ENCODE results near the gene PFN1.

DNA sequence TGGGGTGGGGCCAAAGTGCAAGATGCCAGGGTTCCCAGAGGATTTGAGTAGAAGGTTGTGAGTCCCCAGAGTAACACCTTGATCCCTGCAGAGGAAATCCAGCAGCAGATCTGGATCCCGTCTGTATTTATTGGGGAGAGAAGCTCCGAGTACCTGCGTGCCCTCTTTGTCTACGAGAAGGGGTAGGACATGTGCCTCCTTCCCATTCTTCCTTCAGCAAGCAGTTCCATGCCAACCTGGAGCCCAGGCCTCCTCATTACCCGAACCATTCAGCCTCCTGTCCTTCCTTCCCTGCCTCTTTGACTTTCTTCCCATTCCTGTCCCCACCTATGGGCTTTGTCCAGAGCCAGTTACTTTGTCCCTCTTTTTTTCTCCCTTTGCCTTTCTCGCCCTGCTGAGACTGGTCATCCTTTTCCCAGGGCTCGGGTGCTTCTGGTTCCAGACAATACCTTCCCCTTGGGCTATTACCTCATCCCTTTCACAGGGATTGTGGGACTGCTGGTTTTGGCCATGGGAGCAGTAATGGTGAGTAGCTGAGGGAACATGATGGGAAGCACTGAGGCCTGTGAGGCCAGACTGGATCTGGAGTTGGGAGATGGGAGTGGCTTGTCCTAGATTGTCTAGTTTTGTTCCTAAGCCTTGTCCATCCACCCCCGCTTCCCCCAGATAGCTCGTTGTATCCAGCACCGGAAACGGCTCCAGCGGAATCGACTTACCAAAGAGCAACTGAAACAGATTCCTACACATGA, 5.4 kb downstream of the PFN1 start:
- no peak for TF ChIP-seq EZH2 (IDR thresholded peaks at IDR 0.05; ENCODE audit: insufficient read depth, low read length)
- TF ChIP-seq, protein P1, sequence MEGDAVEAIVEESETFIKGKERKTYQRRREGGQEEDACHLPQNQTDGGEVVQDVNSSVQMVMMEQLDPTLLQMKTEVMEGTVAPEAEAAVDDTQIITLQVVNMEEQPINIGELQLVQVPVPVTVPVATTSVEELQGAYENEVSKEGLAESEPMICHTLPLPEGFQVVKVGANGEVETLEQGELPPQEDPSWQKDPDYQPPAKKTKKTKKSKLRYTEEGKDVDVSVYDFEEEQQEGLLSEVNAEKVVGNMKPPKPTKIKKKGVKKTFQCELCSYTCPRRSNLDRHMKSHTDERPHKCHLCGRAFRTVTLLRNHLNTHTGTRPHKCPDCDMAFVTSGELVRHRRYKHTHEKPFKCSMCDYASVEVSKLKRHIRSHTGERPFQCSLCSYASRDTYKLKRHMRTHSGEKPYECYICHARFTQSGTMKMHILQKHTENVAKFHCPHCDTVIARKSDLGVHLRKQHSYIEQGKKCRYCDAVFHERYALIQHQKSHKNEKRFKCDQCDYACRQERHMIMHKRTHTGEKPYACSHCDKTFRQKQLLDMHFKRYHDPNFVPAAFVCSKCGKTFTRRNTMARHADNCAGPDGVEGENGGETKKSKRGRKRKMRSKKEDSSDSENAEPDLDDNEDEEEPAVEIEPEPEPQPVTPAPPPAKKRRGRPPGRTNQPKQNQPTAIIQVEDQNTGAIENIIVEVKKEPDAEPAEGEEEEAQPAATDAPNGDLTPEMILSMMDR (IDR thresholded peaks at IDR 0.05; ENCODE audit: insufficient read depth, low read depth, low read length), result no peak
